ENCODE measurements around the gene PSMB3.

DNA sequence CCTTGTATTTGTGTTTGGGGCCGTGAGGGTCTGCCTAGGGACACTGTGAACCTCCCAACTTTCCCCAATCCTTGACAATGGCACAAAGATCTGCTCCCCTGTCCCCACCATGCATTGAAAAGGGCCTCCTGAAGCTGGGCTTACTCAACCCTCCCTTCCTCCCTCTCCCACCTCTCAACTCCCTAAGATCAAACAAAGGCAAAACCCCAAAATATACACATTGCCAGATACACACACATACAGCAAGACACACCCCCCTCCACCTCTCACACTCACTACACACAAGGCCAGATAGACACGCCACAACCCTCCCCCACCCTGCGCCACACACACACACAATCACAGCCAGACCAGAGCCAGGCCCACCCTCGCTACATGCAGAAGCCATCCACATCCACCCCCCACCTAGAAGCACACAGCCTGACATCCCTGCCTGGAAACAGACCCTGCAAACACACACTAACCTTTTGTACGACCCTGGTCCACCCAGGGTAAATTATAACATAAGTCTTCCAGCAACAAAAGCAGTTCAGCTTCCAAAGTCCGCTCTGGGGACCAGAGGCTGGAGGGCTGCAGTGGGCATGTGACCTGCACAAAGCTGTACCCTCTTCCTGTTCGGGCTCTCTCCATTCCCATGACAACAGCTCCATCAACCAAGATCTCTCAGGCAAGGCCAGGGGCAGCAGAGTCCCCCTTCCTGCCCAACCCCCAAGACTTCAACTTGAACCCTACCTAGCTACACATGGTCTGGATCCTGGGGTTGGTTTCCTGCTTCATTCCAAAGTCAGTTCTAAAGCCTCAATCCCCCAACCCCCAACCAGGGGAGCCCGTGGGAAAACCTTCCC lies 6.3 kb upstream of the PSMB3 start:
- TF ChIP-seq SREBF2 (IDR thresholded peaks at IDR 0.05), result no peak
- TF ChIP-seq, protein P1, sequence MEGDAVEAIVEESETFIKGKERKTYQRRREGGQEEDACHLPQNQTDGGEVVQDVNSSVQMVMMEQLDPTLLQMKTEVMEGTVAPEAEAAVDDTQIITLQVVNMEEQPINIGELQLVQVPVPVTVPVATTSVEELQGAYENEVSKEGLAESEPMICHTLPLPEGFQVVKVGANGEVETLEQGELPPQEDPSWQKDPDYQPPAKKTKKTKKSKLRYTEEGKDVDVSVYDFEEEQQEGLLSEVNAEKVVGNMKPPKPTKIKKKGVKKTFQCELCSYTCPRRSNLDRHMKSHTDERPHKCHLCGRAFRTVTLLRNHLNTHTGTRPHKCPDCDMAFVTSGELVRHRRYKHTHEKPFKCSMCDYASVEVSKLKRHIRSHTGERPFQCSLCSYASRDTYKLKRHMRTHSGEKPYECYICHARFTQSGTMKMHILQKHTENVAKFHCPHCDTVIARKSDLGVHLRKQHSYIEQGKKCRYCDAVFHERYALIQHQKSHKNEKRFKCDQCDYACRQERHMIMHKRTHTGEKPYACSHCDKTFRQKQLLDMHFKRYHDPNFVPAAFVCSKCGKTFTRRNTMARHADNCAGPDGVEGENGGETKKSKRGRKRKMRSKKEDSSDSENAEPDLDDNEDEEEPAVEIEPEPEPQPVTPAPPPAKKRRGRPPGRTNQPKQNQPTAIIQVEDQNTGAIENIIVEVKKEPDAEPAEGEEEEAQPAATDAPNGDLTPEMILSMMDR (IDR thresholded peaks at IDR 0.05), result no peak
- TF ChIP-seq NR3C1 (IDR thresholded peaks at IDR 0.05), result no peak
- TF ChIP-seq POLR2A (IDR thresholded peaks at IDR 0.05; ENCODE audit: low read length), result no peak
- TF ChIP-seq, protein P2, sequence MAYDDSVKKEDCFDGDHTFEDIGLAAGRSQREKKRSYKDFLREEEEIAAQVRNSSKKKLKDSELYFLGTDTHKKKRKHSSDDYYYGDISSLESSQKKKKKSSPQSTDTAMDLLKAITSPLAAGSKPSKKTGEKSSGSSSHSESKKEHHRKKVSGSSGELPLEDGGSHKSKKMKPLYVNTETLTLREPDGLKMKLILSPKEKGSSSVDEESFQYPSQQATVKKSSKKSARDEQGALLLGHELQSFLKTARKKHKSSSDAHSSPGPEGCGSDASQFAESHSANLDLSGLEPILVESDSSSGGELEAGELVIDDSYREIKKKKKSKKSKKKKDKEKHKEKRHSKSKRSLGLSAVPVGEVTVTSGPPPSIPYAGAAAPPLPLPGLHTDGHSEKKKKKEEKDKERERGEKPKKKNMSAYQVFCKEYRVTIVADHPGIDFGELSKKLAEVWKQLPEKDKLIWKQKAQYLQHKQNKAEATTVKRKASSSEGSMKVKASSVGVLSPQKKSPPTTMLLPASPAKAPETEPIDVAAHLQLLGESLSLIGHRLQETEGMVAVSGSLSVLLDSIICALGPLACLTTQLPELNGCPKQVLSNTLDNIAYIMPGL (CRISPR knock-in tag; IDR thresholded peaks at IDR 0.05; ENCODE audit: borderline replicate concordance), result no peak
- TF ChIP-seq MYC (IDR thresholded peaks at IDR 0.05; ENCODE audit: borderline replicate concordance, low read length), result no peak
- TF ChIP-seq, protein P3, sequence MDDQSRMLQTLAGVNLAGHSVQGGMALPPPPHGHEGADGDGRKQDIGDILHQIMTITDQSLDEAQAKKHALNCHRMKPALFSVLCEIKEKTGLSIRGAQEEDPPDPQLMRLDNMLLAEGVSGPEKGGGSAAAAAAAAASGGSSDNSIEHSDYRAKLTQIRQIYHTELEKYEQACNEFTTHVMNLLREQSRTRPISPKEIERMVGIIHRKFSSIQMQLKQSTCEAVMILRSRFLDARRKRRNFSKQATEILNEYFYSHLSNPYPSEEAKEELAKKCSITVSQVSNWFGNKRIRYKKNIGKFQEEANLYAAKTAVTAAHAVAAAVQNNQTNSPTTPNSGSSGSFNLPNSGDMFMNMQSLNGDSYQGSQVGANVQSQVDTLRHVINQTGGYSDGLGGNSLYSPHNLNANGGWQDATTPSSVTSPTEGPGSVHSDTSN (IDR thresholded peaks at IDR 0.05), result no peak
- TF ChIP-seq NFE2L2 (conservative IDR thresholded peaks at IDR 0.05; ENCODE audit: low read length), result no peak

All from A549 (cell line).